Measurements from ENCODE around the gene KAT7.
A peak's percentile ranks its signal among the peaks of the same experiment; 100 is the strongest.

Gene KAT7

DNA sequence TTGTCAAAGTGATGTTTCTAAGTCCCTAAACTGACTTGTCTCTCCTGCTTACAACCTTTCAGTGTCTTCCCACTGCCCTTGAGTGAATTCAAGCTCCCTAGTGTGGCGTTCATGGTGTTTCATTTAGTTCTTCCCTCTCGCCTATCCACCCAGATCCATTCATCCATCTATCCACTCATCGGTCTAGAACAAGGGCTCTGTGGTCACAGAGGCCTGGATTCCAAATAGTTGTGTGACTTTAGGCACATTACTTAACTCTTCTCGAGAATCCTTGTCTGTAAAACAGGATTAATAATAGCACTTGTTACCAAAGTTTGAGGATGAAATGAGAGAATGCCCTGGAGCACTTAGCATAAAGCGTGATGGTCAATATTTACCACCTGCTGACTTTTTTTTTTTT lies 60.3 kb downstream of the KAT7 start:
- H3K4me3 ChIP-seq (replicated peaks; ENCODE audit: low read depth, low read length): no peak overlapping the region

DNA sequence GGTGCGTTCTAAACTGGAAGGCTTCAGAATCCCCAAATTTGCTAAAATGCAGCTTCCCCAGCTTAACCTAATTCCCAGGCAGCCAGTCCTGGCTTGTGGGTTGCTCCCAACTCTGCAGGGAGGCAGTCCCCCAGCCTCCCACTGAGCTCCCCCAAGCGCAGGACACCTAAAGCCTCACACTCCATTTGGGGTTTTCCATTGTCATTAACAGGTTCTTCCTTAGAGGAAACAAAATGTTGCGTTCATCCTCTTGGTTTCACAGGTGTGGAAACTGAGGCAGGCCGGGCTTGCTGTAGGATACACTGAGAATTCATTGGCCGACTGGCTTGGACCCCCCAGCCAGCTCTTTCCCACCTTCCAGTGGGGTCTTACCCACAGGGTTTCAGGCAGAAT lies 61.7 kb downstream of the KAT7 start:
- H3K4me3 ChIP-seq (replicated peaks; ENCODE audit: low read depth, low read length): no peak overlapping the region
- TF ChIP-seq, protein P1, sequence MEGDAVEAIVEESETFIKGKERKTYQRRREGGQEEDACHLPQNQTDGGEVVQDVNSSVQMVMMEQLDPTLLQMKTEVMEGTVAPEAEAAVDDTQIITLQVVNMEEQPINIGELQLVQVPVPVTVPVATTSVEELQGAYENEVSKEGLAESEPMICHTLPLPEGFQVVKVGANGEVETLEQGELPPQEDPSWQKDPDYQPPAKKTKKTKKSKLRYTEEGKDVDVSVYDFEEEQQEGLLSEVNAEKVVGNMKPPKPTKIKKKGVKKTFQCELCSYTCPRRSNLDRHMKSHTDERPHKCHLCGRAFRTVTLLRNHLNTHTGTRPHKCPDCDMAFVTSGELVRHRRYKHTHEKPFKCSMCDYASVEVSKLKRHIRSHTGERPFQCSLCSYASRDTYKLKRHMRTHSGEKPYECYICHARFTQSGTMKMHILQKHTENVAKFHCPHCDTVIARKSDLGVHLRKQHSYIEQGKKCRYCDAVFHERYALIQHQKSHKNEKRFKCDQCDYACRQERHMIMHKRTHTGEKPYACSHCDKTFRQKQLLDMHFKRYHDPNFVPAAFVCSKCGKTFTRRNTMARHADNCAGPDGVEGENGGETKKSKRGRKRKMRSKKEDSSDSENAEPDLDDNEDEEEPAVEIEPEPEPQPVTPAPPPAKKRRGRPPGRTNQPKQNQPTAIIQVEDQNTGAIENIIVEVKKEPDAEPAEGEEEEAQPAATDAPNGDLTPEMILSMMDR (IDR thresholded peaks at IDR 0.05; ENCODE audit: low read length, missing control alignments): no peak
- DNase-seq (ENCODE audit: low read depth): no peak

More for the DNA sequence above, 60.3 kb downstream of the KAT7 start:
- DNase-seq (ENCODE audit: low read depth): no peak
- TF ChIP-seq, protein P1 (IDR thresholded peaks at IDR 0.05; ENCODE audit: low read length, missing control alignments): no peak

DNA sequence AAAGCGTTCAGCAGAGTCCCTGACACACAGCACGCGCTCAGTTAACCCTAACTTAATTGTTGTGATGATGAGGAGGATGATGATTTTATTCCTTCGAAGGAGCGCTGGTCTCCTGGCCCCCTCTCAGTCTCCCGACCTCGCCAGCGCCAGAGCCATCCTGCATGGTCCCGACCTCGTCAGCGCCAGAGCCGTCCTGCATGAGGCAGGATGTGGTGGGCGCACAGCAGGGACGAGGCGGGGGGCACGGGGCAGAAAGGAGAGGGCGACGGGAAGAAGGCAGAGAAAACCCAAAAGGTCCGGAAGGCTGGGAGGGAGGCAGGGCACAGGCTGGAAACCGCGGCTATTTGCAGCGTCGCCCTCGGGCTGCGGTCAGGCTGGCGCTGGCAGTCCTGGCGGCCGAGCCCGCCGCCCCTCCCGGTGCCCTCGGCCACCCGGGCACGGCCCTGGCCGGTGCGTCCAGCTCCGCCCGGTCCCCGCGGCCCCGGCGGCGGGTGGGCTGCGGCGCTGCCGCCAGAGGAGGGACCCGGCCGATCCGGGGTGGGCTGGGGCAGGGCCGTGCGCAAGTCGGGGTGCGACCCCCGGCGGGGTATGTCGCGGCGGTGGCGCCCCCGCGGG lies 62.4 kb downstream of the KAT7 start:
- no peak for DNase-seq (ENCODE audit: low read depth)
- peak overlapping the region; percentile 58 for H3K4me3 ChIP-seq (replicated peaks; ENCODE audit: low read depth, low read length)
- TF ChIP-seq, protein P1 (IDR thresholded peaks at IDR 0.05; ENCODE audit: low read length, missing control alignments): no peak

DNA sequence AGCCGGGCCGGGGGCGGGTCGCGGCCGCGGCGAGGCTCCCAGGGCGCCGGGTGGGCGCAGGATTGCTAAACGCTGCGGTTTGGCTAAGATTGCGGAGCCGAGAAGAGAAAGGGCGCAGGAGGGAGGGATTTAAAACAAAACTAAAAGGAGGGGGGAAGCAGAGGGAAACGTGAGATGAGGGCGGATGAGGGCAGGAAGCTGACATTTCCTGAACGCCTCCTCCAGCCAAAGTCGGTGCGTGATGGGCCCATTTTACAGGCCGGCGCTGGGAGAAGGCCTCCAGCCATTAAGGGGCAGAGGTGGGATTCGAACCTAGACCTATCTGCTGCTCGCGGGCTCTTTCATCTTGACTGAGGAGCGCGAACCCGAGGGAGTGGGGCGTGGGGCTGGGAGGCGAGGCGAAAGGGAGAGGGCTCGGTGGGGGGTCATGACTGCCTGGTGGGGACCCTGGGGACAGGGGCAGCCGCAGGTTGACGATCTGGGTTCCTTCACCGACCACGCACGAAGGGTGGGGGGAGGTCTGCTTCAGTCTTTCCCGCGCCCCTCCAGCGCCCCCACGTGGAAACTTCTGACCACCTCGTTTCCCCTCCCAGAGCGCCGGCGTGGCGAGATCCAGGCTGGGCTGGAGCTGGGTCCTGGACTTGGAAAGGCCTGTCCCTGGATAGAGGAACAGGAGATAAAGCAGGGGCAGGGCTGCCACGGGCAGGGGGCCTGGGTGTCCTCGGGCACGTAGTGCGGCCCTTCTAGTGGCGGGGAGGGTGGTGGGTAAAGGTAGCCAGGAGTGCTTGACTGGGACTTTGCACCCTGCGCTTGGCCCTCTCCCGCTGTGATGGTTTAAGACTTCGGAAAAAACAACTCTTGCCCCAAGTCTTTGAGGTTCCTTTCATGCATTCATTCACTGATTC lies 63.2 kb downstream of the KAT7 start:
- peak overlapping the region; percentile 58 for H3K4me3 ChIP-seq (replicated peaks; ENCODE audit: low read depth, low read length)
- peak; percentile 75 for DNase-seq (ENCODE audit: low read depth)
- TF ChIP-seq, protein P1 (IDR thresholded peaks at IDR 0.05; ENCODE audit: low read length, missing control alignments): peak; percentile 65

DNA sequence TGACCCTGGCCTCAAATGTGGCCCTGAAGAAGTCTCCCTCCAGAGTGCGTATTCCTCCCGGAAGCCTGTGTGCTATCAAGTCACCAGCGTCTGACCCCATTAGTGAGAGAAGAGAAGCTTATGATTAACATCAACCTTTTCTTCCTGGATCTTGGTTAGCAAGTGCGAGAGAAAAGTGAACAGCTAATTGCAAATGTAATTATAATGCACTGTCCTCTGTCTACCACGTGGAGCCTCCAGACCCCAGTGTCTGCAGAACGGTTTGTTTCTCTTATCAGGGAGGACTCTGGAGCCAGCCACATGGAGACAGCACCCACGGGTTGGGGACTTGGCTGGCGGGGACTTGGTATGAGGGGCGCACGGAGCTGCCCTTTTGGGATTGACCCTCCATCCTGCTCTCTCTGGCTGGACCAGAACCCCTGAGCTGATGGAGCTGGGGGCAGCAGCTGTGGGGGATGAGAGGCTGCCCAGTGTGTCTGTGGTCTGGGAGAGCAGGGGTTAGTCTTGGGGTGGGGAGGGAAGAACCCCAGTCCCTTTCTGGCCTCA lies 65.1 kb downstream of the KAT7 start:
- DNase-seq (ENCODE audit: low read depth): no peak
- no peak overlapping the region for H3K4me3 ChIP-seq (replicated peaks; ENCODE audit: low read depth, low read length)
- TF ChIP-seq, protein P1 (IDR thresholded peaks at IDR 0.05; ENCODE audit: low read length, missing control alignments): no peak

DNA sequence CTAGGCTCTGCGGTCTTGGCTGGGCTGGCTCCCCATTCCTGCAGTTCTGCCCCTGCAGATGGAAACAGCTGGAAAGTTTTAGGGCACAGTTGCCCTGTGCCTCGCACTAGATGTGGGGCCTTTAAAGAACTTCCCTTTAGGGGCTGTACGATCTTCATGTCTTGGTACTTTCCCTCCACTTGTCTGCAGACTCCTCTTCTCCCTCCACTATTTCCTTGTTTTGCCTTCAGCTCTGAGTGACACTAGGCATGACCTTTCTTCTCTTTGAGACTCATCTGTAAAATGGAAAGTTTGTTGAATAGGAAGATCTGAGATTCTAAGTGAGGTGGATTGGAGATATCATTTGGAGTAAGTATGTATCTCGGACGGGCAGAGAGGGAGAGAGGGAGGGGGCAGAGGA lies 65.6 kb downstream of the KAT7 start:
- no peak overlapping the region for H3K4me3 ChIP-seq (replicated peaks; ENCODE audit: low read depth, low read length)

More for the DNA sequence above, 65.6 kb downstream of the KAT7 start:
- no peak for DNase-seq (ENCODE audit: low read depth)
- TF ChIP-seq, protein P1 (IDR thresholded peaks at IDR 0.05; ENCODE audit: low read length, missing control alignments): no peak
